ENCODE results near the gene ARL3.

- no peak for TF ChIP-seq POLR2A (IDR thresholded peaks at IDR 0.05)
- no peak for TF ChIP-seq CTCF (IDR thresholded peaks at IDR 0.05)
Observed at GRCh38 chr10:102652170-102652916, 61.9 kb downstream of the ARL3 start.

All from lower leg skin (tissue), 3 donors.